HG02623 (cell line): Measurements from ENCODE around the gene TBC1D2.

ENCODE experiments used
- ATAC-seq: cut with Tn5 transposase; IDR thresholded peaks from one replicate; pipeline ENCODE4 v1.9.1; 2021; ENCODE audit warnings: moderate library complexity; ENCODE audit not compliant: unreplicated experiment

The TBC1D2 gene

GRCh38 chr9:98218562-98219363, 36.7 kb downstream of the TBC1D2 start:
- no peak for ATAC-seq

GRCh38 chr9:98217255-98217654, 38.2 kb downstream of the TBC1D2 start:
- no peak for ATAC-seq

- no peak for ATAC-seq
Observed at GRCh38 chr9:98216391-98216790, 39.1 kb downstream of the TBC1D2 start.

GRCh38 chr9:98215821-98216220, 39.6 kb downstream of the TBC1D2 start:
- no peak for ATAC-seq

- ATAC-seq: no peak
Observed at GRCh38 chr9:98215271-98215670, 40.2 kb downstream of the TBC1D2 start.

- no peak for ATAC-seq
Observed at GRCh38 chr9:98214811-98215210, 40.6 kb downstream of the TBC1D2 start.

GRCh38 chr9:98211260-98211659, 44.2 kb downstream of the TBC1D2 start:
- no peak for ATAC-seq

GRCh38 chr9:98210435-98210834, 45.0 kb downstream of the TBC1D2 start:
- no peak for ATAC-seq

- no peak for ATAC-seq
Observed at GRCh38 chr9:98209530-98209929, 45.9 kb downstream of the TBC1D2 start.

GRCh38 chr9:98208635-98209034, 46.8 kb downstream of the TBC1D2 start:
- ATAC-seq: no peak

- ATAC-seq: no peak
Observed at GRCh38 chr9:98207606-98208005, 47.8 kb downstream of the TBC1D2 start.

- ATAC-seq: no peak
Observed at GRCh38 chr9:98206754-98207153, 48.7 kb downstream of the TBC1D2 start.

GRCh38 chr9:98204692-98205091, 50.8 kb downstream of the TBC1D2 start:
- no peak for ATAC-seq

- ATAC-seq: no peak
Observed at GRCh38 chr9:98203153-98203552, 52.3 kb downstream of the TBC1D2 start.

- no peak for ATAC-seq
Observed at GRCh38 chr9:98202252-98202651, 53.2 kb downstream of the TBC1D2 start.

GRCh38 chr9:98201749-98202148, 53.7 kb downstream of the TBC1D2 start:
- no peak for ATAC-seq

GRCh38 chr9:98201102-98201501, 54.3 kb downstream of the TBC1D2 start:
- peak; percentile 46 for ATAC-seq

- no peak for ATAC-seq
Observed at GRCh38 chr9:98199388-98200033, 55.9 kb downstream of the TBC1D2 start.

GRCh38 chr9:98195671-98196070, 59.8 kb downstream of the TBC1D2 start:
- no peak for ATAC-seq

- no peak for ATAC-seq
Observed at GRCh38 chr9:98193336-98193944, 62.0 kb downstream of the TBC1D2 start.

GRCh38 chr9:98192503-98193335, 62.7 kb downstream of the TBC1D2 start, which contains the start of gene CORO2A:
CORO2A (minus strand) TSS chr9:98192637; CDS start chr9:98157660, 34,977 bp downstream.
- ATAC-seq: peak; percentile 53
